DMS114 treated with DMSO at 0.1 percent for 48 hours (cell line): ENCODE data around the gene VAT1.
"Not testable (repeated sequence)": the region's sequence is repeated elsewhere in the genome, so short reads cannot be mapped to it uniquely, and the experiment has no call there.

ENCODE experiments used
- DNase-seq: peaks from one replicate; lab custom pipeline; 2025; ENCODE audit not compliant: unreplicated experiment; lab: John Stamatoyannopoulos, UW

Gene VAT1

DNA sequence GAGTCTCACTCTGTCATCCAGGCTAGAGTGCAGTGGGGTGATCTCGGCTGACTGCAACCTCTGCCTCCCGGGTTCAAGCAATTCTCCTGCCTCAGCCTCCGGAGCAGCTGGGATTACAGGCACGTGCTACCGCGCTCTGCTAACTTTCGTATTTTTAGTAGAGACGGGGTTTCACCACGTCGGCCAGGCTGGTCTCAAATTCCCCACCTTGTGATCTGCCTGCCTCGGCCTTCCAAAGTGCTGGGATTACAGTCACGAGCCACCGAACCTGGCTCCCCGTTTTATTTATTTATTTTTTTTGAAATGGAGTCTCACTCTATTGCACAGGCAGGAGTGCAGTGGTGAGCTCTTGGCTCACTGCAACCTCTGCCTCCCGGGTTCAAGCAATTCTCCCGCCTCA, 46.5 kb downstream of the VAT1 start:
- not testable (repeated sequence) for DNase-seq

DNA sequence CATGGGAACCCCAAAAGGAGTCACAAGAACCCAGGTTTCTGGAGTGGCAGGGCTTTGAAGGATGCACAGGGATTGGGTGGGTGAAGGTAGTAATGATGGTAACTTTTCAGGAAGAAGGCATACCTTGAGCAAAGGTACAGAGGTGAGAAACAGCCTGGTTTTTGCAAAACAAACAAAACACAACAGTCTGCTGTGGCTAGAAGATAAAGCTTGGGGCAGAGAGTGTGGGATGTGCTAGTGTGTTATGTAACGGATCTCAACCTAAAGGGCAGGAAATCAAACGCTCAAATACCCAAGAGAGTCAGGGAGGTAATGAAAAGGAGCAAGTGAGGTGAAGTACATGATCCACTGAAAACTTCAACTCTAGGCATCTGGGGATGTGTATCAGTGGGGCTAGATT, 46.9 kb downstream of the VAT1 start:
- no peak for DNase-seq

DNA sequence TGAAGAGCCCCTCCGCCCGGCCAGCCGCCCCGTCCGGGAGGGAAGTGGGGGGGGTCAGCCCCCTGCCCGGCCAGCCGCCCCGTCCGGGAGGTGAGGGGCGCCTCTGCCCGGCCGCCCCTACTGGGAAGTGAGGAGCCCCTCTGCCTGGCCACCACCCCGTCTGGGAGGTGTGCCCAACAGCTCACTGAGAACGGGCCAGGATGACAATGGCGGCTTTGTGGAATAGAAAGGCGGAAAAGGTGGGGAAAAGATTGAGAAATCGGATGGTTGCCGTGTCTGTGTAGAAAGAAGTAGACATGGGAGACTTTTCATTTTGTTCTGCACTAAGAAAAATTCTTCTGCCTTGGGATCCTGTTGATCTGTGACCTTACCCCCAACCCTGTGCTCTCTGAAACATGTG, 48.9 kb downstream of the VAT1 start:
- not testable (repeated sequence) for DNase-seq

- no peak for DNase-seq
These were observed 50.6 kb downstream of the VAT1 start for GRCh38 chr17:42971589-42971988.

DNA sequence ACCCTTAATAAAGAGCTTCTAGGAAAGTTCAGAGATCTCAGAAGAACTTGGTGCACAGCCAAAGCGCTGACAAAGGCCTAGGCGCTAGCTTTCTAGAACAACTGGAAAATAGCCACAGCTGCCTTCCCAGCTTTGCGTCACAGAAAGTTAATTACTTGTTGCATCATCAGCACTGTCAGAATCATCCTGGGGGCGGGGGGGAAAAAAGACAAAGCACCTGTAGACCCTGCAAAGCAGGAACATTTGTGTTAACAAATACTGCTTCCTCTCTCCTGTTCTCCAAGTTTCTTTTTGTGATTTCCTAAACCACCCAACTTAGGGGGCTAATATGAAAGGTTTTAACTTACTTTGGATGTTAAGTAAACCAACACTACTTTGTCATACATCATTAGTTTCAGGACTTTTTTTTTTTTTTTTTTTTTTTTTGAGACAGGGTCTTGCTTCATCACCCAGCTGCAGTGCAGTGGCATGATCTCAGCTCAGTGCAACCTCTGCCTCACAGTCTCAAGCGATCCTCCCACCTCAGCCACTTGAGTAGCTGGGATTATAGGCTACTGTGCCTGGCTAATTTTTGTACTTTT, 53.1 kb downstream of the VAT1 start:
- DNase-seq, result no peak

DNA sequence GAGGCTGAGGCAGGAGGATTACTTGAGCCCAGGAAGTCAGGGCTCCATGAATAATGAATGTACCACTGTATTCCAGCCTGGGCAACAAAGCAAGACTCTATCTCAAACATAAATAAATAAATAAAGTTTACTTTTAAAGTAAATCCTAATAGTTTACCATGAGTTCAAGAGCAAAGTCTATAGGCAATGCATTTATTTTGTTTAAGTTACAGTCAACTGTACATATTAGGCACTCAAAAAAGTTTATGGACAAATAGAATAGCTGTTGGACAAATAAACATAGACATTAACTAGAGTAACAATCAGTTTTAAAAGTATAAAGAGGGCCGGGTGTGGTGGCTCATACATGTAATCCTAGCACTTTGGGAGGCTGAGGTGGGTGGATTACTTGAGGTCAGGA, 54.3 kb downstream of the VAT1 start:
- no peak for DNase-seq
